DMS53 (cell line): ENCODE measurements around the gene SHISAL2A.

Experiments
- DNase-seq: peaks from one replicate; lab custom pipeline; 2025; lab: John Stamatoyannopoulos, UW

Gene SHISAL2A

DNA sequence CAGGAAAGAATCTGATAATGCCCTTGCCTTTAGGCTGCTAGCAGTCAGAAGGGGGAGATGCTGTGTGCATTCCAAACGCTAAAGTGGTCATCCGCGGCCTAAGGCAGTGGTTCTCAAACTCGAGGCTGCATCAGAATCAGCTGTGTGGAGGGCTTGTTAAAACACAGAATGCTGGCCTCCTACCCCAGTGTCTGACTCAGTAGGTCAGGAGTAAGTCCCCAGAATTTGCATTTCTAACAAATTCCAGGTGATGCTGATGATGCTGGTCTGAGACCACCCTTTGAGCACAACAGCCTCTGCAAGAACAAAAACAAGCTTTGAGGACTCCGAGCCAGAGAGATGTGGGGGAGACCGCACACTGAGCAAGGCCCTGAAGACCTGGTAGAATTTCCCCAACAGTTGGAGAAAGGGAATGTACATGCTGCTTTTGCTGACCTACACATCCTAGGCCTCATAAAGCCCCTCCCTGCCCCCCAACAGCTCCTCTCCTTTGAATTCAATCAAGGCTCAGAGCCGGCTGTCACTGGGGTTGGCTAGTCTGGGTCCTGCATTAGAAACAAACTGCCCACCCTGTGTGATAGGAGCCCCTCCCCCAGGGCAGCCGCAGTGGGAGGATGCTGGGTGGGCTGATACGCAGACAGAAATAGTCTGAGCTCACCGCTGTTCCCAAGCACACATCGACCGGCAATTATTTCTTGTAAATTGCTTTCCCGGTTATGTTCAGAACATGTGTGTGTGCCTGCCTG, 27.1 kb downstream of the SHISAL2A start:
- no peak for DNase-seq

DNA sequence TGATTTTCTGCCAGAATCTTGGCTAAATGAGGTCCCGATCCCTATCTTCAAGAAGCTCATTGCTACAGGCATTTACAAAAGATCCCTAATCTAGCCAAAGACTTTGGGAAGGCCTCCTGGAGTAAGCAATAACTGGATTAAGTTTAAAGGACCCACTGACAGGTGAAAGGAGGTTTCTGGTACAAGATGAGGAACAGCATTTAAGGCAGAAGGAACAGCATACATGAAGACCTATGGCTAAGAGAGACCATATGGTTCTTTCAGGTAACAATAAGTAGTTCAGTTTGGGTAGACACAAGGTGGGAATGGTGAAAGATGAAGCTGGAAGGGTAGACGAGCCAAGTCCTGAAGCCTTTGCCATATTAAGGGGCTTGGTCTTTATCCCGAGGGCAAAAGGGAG, 27.8 kb downstream of the SHISAL2A start:
- no peak for DNase-seq

DNA sequence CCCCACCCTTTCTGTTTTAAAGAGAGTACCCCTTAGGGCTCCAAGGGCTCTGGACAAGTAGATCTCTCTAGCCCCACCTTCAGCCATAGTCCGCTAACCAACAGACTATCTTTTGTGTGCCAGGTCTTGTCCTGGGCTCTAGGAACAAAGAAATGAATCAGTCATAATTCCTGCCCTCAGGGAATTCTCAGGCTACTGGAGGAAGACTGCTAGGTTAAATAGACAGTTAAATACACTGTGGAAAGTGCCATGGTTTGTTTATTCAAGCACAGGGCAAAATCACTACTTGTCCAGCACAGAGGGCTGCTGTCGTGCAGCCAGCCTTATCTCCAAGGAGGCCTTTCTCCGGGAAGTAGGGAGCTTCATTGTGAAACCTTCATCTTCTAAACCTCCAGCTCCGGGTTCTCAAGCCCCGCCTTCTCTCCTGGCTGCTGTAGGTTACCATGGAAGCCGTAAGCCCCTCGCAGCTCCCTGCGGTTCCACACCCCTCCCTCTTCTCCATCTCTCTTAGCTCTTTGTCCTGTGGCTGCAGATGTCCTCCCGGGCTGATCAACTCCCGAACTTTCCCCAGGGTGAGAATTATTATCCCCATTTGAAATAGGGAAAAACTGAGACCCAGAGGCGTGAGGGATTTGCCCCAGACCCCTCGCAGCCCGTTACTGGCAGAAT, 29.8 kb downstream of the SHISAL2A start:
- peak; percentile 38 for DNase-seq

DNA sequence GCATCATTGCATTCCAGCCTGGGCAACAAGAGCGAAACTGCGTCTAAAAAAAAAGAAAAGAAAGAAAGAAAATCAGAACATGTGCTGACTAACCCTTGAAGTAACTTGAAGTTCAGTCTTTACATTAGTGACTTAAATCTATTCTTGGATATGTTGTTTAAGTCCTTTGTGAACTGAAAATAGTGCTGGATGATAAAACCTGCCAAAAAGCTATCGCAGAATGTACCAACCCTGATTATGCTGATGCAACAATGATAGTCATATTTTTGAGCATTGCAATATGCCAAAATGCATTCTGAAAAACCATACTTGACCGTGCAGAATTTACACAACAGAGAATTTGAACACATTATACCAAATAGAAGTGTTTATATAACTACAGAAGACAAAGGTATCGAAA, 30.7 kb downstream of the SHISAL2A start:
- DNase-seq = no peak

DNA sequence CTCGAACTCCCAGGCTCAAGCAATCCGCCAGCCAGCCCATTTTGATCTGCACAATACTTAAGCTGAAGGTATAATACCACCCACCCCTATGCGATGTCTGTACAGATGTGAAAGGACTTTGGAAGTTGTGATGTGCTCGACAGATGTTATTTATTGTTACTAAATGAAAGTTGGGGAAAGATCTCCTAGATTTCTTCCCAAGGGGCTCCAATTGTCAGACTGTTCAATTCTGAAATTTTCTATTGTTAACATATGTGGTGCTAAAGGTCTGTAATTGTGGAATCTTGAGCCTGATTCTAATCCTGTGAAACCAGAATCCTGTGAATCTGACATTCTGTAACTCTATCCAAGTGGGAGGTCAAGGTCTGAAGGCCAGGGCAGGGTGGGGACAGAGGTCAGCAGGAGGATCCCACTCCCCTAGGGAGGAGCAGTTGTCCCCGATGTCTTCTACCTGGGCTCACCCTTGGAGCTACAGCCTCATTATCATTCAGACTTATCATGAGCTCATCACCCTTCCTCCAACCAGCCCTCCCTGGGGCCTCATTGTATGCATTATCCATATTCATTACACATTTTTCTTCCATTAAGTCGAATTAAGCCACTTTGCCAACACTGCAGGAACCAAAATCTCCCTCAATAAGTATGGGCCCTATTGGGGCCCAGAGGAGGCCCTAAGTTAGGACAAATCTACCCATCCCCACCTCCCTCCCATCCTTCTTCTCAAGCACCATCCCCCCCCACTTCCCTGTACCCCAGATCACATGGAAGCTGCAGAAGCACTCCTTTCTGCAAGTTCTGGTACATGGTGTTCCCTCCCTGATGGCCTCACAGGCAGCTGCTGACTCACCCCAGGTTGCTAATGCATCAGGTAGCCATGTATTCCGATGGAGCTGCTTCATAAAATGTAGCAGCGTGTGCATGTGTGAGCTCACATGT, 32.3 kb downstream of the SHISAL2A start:
- DNase-seq = no peak

DNA sequence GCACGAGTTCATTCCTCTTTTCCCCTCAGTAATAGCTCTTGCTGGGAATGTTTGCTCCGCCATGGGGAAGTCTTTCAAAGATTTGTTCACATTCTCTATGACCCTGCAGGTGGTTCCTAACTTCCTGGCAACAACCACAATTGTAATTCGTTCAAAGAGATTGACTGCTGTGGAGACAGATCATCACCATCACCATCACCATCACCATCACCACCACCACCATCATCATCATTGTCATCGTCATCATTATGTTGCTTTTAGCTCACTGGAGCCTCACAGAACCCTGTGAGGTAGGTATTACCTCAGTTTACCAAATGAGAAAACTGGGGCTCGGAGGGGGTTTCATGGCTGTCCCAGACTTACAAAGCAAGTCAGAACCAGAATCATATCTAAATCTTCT, 34.3 kb downstream of the SHISAL2A start:
- DNase-seq = no peak

DNA sequence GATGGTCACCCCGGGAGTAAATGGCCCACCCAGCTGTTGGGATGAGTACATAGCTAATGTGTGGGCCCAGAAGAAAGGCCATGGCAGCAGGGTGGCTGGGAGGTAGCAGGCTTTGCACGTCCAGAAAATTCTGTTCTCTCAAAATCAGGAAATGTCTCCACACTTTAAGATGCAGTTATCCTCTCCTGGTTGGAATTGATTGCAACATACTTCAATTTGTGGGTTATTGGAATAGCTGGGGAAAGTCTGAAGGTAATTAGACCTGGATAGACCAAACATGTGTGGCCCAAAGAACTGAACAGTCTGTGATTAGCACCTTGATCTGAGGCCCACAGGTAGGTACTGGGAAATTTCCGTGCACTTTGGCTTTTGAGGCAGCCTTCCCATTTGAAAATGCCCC, 35.0 kb downstream of the SHISAL2A start:
- DNase-seq = no peak

DNA sequence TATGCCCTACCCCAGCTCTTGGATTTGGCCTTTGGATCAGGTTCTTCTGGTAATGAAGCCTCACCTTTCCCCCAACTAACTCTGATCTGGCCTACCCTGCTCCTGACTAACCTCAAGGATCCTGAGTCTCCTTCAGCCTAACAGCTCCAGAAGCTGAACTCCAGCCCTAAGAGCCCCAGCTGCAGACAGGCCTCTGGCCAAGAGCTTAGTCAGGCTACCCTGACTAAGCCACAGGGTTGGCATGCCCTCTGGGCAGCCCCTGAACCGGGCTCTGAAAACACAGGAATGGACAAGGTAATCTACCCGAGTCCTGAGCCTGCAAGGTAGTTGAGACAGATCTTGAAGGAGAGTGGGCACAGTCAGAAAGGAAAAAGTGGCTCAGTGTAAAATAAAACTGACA, 35.7 kb downstream of the SHISAL2A start:
- DNase-seq = no peak

DNA sequence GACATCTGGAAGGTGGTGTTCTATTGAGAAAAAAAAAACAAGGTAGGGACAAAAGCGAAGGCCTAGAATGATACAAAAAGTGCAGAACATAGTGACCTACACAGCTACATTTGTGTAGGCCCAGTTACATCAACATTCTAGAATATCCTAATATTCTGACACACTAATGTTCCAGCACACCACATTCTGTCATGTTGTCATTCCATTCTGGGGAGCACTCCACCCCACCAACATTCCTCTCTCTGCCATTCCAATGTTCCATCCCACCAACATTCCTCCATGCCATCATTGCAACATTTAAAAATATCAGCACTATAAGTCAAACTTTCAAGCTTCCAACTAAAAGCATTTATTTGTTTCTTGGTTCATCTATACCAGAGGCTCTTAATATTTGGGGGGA, 36.7 kb downstream of the SHISAL2A start:
- DNase-seq = no peak

DNA sequence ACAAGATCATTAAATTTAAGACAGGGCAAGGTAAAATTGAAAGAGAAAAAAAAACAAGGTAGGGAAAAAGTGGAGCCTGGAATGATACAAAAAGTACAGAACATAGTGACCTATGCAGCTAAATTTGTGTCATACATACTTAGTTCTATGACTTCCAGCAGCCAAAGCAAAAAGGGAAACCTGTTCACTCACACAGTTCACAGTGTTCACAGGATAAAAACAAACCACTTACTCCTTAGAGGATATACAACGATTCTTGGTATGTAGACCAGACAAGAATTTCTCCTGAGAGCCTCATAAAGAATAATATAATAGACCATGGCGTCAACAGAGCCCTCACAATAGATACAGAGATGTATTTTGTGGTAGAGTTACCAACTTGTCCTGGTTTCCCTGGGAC, 37.6 kb downstream of the SHISAL2A start:
- DNase-seq = no peak

DNA sequence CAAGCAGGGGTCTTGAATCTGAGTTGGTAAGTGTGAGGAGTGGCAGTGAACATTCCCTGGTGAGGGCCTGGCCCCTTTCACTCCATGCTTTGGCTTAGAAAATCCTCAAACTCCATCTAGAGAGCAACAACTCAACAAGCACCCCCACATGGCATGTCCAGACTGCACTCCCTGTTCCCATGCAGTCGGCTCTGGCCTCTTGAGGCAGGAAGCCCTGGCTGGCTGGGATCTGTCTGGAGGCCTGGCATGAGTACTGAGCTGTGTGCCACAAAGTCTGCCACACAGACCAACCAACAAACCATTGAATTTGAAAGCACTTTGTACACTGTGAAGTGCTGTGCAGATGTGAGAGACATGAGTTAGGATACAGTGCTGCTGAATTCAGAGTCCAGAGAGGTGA, 40.0 kb downstream of the SHISAL2A start:
- no peak for DNase-seq

DNA sequence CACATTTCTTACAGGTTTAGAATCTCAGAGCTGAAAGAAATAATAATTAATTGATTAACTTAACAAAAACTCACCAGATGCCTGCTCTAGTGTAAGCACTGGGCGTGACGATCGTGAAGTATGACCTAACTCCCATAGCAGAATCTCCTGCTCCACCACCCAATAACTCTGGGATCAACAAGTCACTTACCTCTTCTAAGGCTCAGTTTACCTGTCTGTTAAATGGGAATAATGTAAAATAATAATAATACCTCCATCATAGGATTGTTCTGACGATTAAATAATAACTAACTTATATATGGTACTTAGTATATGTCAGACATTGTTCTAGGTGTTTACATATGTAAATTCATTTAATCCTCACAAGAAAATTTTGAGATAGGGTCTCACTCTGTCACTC, 40.5 kb downstream of the SHISAL2A start:
- DNase-seq = no peak

DNA sequence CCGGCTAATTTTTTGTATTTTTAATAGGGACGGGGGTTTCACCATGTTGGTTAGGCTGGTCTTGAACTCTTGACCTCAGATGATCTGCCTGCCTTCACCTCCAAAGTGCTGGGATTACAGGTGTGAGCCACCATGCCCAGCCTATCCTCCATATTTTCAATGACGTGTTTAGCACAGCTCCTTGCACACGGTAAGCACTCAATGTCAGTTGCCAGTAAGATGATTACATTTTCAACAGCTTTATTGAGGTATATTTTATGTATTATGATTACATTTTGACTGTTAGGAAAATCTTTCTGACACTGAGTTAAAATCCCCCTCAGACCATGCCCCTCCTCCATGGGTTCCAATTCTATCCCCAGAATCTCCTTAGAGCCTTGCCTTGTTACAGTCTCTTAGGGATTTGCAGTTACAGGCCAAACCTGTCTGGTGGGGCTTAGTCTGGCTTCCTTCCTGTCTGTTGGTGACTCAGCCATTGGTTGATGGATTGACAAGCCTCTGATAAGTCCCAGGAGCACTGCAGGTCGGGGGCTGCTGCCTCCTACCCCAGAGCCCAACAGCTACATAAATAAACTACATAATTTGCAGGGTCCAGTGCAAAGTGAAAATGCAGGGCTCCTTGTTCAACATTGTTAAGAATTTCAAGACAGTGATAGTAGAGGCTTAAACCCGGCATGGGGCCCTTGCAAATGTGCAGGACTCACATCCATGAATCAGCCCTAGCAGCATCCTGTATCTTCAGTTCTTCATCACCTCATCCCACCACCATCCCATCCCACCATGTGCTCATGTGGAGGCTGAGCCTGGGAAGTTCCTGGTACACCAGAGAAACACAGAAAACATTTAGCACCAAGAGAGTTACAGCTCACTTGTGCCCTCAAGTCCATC, 41.8 kb downstream of the SHISAL2A start:
- peak; percentile 81 for DNase-seq

DNA sequence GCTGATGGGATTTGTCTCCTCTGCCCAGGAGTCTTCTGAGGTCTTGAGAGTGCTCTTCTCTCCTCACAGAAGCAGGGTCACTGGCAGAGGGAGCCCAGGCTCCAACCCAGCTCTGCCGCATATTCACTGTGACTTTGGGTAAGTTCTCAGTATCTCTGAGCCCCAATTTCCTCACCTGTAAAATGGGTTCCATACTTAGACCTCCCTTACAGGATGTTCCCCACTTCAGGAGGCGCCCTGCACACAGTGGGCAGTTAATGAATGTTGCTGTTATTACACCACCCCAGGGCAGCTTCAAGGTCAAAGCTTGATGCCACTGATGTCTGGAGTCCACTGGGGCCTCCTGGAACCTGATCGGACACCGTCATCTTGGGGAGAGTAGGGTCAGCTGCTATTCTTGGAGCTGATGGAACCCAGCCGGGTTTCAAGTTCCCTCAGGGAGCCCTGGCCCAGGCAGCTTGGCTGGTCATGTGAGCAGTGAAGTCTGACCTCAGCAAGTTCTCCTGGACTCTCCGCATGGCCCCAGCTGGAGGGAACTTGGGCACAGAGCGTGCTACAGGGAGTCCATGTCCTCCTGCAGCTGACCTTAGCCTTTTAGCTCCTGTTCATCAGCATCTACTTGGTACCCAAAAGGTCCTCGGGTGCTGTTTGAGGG, 43.4 kb downstream of the SHISAL2A start:
- DNase-seq = no peak

DNA sequence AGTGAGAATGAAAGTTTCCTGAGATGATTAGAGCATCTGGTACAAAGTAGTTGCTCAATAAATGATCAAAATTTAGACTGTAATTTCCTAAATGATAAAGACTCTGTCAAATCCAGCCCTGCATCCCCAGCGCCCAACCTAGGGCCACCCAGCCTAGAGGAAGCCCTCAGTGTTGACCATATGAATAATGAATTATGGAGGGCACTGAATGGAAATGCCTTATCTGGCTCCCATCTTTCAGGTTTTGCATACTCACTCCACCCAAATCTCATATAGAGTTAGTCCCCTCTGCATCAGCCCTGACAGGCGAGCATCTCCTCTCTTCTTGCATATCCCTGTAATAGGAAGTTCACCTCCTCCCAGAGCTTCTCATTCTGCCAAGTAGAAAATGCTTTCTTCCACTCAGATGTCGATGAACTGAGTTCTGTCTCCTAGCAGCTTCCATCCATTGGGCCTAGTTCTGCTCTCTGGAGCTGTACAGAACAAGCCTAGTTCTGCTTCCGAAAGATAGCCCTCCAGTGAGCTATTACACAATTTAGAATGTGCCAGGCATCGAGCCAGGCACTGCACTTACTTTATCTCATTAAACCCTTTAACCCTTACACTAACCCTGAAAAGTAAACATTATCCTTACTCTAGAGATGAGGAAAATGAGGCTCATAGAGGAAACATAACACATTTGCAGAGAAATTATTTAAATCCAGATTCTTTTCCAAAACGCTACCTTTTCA, 44.3 kb downstream of the SHISAL2A start:
- DNase-seq = no peak

DNA sequence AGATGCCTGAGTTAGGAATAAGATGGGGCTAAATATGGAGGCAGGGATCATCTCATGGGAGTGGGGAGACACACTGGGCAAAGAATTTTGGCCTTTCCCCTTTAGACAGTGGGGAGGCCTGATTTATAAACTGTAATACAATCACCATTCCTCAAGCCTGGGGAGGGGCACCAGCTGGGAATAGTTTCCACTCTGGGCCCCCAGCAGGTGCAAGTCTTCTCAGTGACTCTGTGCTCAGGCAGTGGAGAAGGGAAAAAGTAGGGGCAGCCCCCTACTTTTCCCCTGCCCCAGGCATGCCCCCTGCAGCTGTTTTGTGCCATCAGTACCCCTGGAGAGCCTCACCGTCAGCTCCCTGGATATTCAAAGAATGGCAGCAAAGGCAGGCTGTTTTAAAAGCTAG, 46.1 kb downstream of the SHISAL2A start:
- DNase-seq = no peak

DNA sequence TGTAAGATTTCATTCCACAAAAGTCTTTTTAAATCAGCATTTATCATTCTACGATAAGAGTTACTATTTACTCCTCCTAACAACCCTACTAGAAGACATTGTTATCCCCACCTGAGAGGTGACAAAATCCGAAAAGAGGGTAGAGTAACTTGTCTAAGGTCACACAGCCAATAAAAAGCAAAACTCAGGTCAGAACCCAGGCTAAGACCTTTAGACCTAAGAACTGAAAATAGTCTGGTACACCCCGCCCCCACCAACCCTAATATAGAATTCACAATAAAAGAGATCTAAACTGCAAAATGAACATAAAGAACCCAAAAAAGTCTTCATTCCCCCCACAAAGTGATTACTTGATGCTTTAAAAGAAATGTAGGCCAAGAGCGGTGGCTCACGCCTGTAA, 46.5 kb downstream of the SHISAL2A start:
- no peak for DNase-seq

DNA sequence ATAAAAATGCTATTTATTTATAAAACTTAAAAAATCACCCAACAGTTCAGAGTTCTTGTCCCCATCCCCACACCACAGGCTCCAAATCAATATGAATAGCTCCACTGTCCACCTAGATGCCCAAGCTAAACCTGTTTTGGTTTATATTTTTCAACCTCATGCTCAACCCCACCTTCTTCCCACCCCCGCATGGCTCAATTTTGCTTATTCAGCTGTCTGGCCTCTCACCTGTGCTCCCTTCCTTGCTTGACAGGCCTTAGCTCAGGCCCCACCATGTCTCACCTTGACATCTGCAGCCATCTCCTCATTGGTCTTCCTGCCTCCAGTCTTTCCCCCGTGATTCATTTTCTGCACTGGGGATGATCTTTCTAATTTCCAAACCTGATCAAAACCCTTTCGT, 47.4 kb downstream of the SHISAL2A start:
- no peak for DNase-seq

DNA sequence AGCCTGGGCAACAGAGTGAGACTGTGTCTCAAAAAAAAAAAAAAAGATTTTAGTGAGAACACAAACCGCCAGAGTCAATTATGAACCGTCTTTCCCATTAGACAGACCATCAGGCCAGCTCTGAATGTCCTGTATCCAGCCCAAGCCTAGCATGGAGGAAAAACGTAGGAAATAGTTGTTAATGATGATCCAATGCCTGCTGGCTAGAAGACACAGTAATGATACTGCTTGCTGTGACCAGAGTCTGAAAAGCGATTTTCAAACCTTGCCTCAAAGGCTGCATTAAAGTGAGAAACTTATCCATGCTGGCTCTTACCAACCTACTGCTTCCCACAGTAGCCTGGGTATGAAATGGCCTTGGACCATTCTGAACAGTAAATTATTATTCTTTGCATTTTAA, 48.2 kb downstream of the SHISAL2A start:
- no peak for DNase-seq

DNA sequence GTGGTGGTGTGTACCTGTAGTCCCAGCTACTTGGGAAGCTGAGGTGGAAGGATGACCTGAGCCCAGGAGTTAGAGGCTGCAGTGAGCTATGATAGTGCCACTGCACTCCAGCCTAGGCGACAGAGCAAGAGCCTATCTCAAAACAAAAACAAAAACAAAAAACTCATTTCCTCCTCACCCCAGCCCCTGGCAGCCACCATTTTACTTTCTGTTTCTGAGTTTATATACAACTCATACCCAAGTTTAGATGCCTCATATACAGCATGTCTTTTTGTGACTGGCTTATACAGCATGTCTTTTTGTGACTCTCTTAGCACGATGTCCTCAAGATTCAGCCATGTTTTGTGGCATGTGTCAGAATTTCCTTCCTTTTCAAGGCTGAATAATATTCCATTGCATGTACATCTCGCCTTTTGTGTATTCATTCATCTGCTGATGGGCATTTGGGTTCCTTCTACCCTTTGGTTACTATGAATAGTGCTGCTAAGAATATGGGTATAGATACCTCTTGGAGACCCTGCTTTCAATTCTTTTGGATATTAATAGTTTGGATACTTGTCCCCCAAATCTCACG, 50.5 kb downstream of the SHISAL2A start:
- DNase-seq = no peak
